ENCODE data around the gene SIK3. TPM values are rescaled to one million over a fixed set of nuclear protein-coding genes. Genes with fewer than 3 reads are reported as not detected.

The SIK3 gene
- total RNA-seq, result 13.5 and 14.3 TPM in 2 replicates

GRCh38 chr11:117098269-117099232, at the start of gene SIK3:
Gene SIK3 (minus strand): TSS chr11:117098428. CDS start chr11:117098415, 13 bp downstream.

GRCh38 chr11:117143871-117144476, 45.7 kb upstream of the SIK3 start, which contains the start of gene PAFAH1B2:
Gene PAFAH1B2 (plus strand): TSS chr11:117144287. CDS start chr11:117152448, 8,161 bp downstream.

DNA sequence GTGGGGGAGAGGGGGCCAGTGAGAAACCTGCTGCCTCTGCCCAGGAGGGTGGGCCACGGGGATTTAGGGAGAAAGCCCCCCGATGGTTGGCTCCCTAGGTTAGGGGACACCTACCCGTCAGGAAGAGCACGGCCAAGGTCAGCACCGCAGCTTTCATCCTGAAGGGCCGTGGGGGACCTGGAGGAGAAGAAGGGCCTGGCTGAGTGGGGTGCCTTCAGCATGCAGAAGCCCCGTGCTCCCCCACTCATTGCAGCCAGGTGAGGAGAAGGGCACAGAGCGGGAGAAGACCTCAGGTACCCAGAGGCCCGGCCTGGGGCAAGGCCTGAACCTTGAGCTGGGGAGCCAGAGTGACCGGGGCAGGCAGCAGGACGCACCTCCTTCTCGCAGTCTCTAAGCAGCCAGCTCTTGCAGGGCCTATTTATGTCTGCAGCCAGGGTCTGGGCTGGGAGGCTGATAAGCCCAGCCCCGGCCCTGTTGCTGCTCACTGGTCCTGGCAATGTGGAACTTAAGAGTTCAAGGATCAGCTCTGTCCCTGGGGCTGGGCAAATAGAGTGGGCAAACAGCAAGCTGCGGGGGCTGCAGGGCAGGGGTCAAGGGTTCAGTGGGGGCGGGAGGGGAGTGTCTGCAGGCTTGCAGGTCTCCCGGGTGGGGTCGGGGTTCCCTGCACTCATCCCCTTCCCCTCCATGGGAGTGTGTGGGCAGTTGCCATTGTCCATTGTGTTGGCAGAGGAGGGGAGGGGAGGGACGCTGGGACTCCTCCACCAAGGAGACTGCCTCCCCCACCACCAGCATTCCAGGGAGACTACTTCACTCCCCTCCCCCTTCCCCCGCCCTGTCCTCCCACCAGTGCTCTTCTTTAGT, 260.8 kb downstream of the SIK3 start, which contains the start of gene APOA1:
APOA1 (minus strand) TSS at position 392 of the 861 bp plus-strand sequence; CDS start at position 157, 235 bp downstream.

DNA sequence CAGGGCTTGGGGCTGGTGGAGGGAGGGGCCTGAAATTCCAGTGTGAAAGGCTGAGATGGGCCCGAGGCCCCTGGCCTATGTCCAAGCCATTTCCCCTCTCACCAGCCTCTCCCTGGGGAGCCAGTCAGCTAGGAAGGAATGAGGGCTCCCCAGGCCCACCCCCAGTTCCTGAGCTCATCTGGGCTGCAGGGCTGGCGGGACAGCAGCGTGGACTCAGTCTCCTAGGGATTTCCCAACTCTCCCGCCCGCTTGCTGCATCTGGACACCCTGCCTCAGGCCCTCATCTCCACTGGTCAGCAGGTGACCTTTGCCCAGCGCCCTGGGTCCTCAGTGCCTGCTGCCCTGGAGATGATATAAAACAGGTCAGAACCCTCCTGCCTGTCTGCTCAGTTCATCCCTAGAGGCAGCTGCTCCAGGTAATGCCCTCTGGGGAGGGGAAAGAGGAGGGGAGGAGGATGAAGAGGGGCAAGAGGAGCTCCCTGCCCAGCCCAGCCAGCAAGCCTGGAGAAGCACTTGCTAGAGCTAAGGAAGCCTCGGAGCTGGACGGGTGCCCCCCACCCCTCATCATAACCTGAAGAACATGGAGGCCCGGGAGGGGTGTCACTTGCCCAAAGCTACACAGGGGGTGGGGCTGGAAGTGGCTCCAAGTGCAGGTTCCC, 268.6 kb downstream of the SIK3 start, which contains the start of gene APOC3:
APOC3 (plus strand) TSS at position 383 of the 659 bp plus-strand sequence. CDS start 676 bp downstream, outside the sequence.

GRCh38 chr11:116823031-116823843, 275.0 kb downstream of the SIK3 start, which contains the start of gene APOA4:
Gene APOA4 (minus strand): TSS chr11:116823304. CDS start chr11:116823191, 113 bp downstream.

Other genes with a start within 250 kb of the SIK3 start
- 46.7 and 56.4 TPM in 2 replicates for gene PAFAH1B2, start 45.9 kb upstream of the SIK3 start, total RNA-seq
- 25.8 and 30.8 TPM in 2 replicates for gene SIDT2, start 80.3 kb upstream of the SIK3 start, total RNA-seq
- 405 and 3,406 TPM in 2 replicates for gene TAGLN, start 100.9 kb upstream of the SIK3 start, total RNA-seq
- gene PCSK7, start 133.6 kb upstream of the SIK3 start, total RNA-seq, result 23.2 and 41.7 TPM in 2 replicates
- gene RNF214, start 134.2 kb upstream of the SIK3 start, total RNA-seq, result 6.9 and 9.4 TPM in 2 replicates
- 1.3 and 6.0 TPM in 2 replicates for gene BACE1-AS, start 192.9 kb upstream of the SIK3 start, total RNA-seq
- gene BACE1, start 217.8 kb upstream of the SIK3 start, total RNA-seq, result 34.3 and 39.2 TPM in 2 replicates
- 14.1 and 23.3 TPM in 2 replicates for gene CEP164, start 229.4 kb upstream of the SIK3 start, total RNA-seq